Neural cell (in vitro differentiated cells): ENCODE measurements around the gene ARHGEF2. TPM values are rescaled to one million over a fixed set of nuclear protein-coding genes. Genes with fewer than 3 reads are reported as not detected.

Experiments
- H2AFZ ChIP-seq: fragments of 200-600, 300-800 bp; sonication (generic), shearing (Covaris generic); 2 replicates; pipeline ENCODE4 v1.6.0; 2014; ENCODE audit warnings: low read depth, mild to moderate bottlenecking, antibody characterized with exemption, low read length, moderate library complexity
- H3F3A ChIP-seq: fragments of 200-600 bp; shearing (Covaris generic); 2 replicates; pipeline ENCODE4 v1.6.1; 2016; ENCODE audit warnings: mild to moderate bottlenecking, moderate library complexity, mixed read lengths, antibody characterized with exemption, low read length; ENCODE audit not compliant: insufficient read depth, poor library complexity, severe bottlenecking
- H3K27ac ChIP-seq: fragments of 200-600, 300-800 bp; sonication (generic), shearing (Covaris generic); 2 replicates; pipeline ENCODE4 v1.5.1; 2014; ENCODE audit warnings: mild to moderate bottlenecking, low read length, moderate library complexity
- H3K27me3 ChIP-seq: fragments of 300-800, 200-600 bp; sonication (generic), shearing (Covaris generic); 2 replicates; pipeline ENCODE4 v1.6.0; 2014; ENCODE audit warnings: mild to moderate bottlenecking, low read depth, low read length, moderate library complexity; ENCODE audit not compliant: insufficient read depth
- H3K36me3 ChIP-seq: fragments of 300-800, 200-600 bp; sonication (generic), shearing (Covaris generic); 2 replicates; pipeline ENCODE4 v1.5.1; 2014; ENCODE audit warnings: mild to moderate bottlenecking, antibody characterized with exemption, low read length, moderate library complexity; ENCODE audit not compliant: insufficient read depth
- H3K4me2 ChIP-seq: fragments of 300-800, 200-600 bp; sonication (generic), shearing (Covaris generic); 2 replicates; pipeline ENCODE4 v1.6.0; 2014; ENCODE audit warnings: mild to moderate bottlenecking, low read length
- H3K4me3 ChIP-seq: fragments of 300-800, 200-600 bp; sonication (generic), shearing (Covaris generic); 2 replicates; pipeline ENCODE4 v1.5.1; 2014; ENCODE audit warnings: mild to moderate bottlenecking, low read length, moderate library complexity
- H3K79me2 ChIP-seq: fragments of 200-600 bp; shearing (Covaris generic); replicated peaks from 2 replicates; pipeline ENCODE4 v1.6.0; 2014; ENCODE audit warnings: mild to moderate bottlenecking, low read length, moderate library complexity; ENCODE audit not compliant: insufficient read depth
- H3K9ac ChIP-seq: fragments of 300-800, 200-600 bp; sonication (generic), shearing (Covaris generic); 2 replicates; pipeline ENCODE4 v1.6.1; 2016; ENCODE audit warnings: mild to moderate bottlenecking, low read length, mixed read lengths
- H3K9me2 ChIP-seq: fragments of 200-600 bp; shearing (Covaris generic); 2 replicates; pipeline ENCODE4 v1.6.1; 2016; ENCODE audit warnings: mild to moderate bottlenecking, low read length, mixed read lengths; ENCODE audit not compliant: insufficient read depth
- H3K9me3 ChIP-seq: fragments of 200-600, 300-800 bp; sonication (generic), shearing (Covaris generic); 2 replicates; pipeline ENCODE4 v1.6.1; 2016; ENCODE audit warnings: mild to moderate bottlenecking, mixed run types, low read length, moderate library complexity, mixed read lengths
- H4K20me1 ChIP-seq: fragments of 200-600 bp; shearing (Covaris generic); 2 replicates; pipeline ENCODE4 v1.6.1; 2016; ENCODE audit warnings: mild to moderate bottlenecking, mixed run types; ENCODE audit not compliant: insufficient read depth
- CTCF ChIP-seq: fragments of 450-650 bp; IDR thresholded peaks from 2 replicates; pipeline ENCODE4 v1.5.1; 2014; ENCODE audit warnings: antibody characterized with exemption, mild to moderate bottlenecking, moderate library complexity; ENCODE audit not compliant: poor library complexity, severe bottlenecking
- EP300 ChIP-seq: fragments of 450-650 bp; conservative IDR thresholded peaks from 2 replicates; pipeline ENCODE4 v1.6.1; 2014; ENCODE audit warnings: antibody characterized with exemption, mild to moderate bottlenecking, moderate library complexity; ENCODE audit not compliant: poor library complexity, severe bottlenecking
- EZH2 ChIP-seq: fragments of 200-600, 300-800 bp; shearing (Covaris generic), sonication (generic); IDR thresholded peaks from 2 replicates; pipeline ENCODE4 v1.6.1; 2014; ENCODE audit warnings: antibody characterized with exemption, low read length, borderline replicate concordance, mild to moderate bottlenecking; ENCODE audit not compliant: insufficient read depth, poor library complexity, severe bottlenecking
- MXI1 ChIP-seq: fragments of 450-650 bp; conservative IDR thresholded peaks from 2 replicates; pipeline ENCODE4 v1.6.1; 2014; ENCODE audit warnings: antibody characterized with exemption, mild to moderate bottlenecking; ENCODE audit not compliant: poor library complexity, severe bottlenecking
- POLR2AphosphoS5 ChIP-seq: IDR thresholded peaks from 2 replicates; pipeline ENCODE4 v1.6.1; 2012
- RAD21 ChIP-seq: fragments of 450-650 bp; conservative IDR thresholded peaks from 2 replicates; pipeline ENCODE4 v1.6.1; 2014; ENCODE audit warnings: antibody characterized with exemption, mild to moderate bottlenecking, moderate library complexity
- REST ChIP-seq: IDR thresholded peaks from 2 replicates; pipeline ENCODE4 v1.6.1; 2012; ENCODE audit warnings: borderline replicate concordance
- SMC3 ChIP-seq: fragments of 450-650 bp; conservative IDR thresholded peaks from 2 replicates; pipeline ENCODE4 v1.6.1; 2014; ENCODE audit warnings: antibody characterized with exemption, mild to moderate bottlenecking, moderate library complexity; ENCODE audit not compliant: poor library complexity
- TAF1 ChIP-seq: IDR thresholded peaks from 2 replicates; pipeline ENCODE4 v1.6.1; 2012; ENCODE audit warnings: low read depth
- polyA plus RNA-seq: library from polyadenylated mRNA; depleted of rRNA; stranded (reverse); fragments of >200 nt; gene quantifications from 2 replicates; pipeline ENCODE4 v1.2.3, GENCODE V29; 2014

The ARHGEF2 gene
- polyA plus RNA-seq, 1 donor from 2014 or later, result 45.1 TPM

- H3K4me3 ChIP-seq, result no peak overlapping the region
- no peaks in the 10 kb centered on the region for H3K9me2 ChIP-seq
- no peaks in the 10 kb centered on the region for H4K20me1 ChIP-seq
- no peaks in the 10 kb centered on the region for H3K27me3 ChIP-seq
- H2AFZ ChIP-seq, result no peak overlapping the region
- H3K9ac ChIP-seq, result no peak overlapping the region
- no peaks in the 10 kb centered on the region for H3F3A ChIP-seq
- no peak overlapping the region for H3K27ac ChIP-seq
- TF ChIP-seq TAF1, result no peak
- H3K4me2 ChIP-seq, result no peak overlapping the region
- no peaks in the 10 kb centered on the region for H3K9me3 ChIP-seq
- H3K79me2 ChIP-seq, result peaks cover 63% of the 10 kb centered on the region
- H3K36me3 ChIP-seq, result peaks cover 9% of the 10 kb centered on the region
Observed at GRCh38 chr1:155970531-155971167, 7.7 kb downstream of the ARHGEF2 start.

- no peak overlapping the region for H3K27ac ChIP-seq
- no peaks in the 10 kb centered on the region for H3K27me3 ChIP-seq
- peaks cover 51% of the 10 kb centered on the region for H3K79me2 ChIP-seq
- no peaks in the 10 kb centered on the region for H4K20me1 ChIP-seq
- no peaks in the 10 kb centered on the region for H3F3A ChIP-seq
- H3K9me2 ChIP-seq, result no peaks in the 10 kb centered on the region
- no peak overlapping the region for H3K9ac ChIP-seq
- peaks cover 9% of the 10 kb centered on the region for H3K36me3 ChIP-seq
- no peak overlapping the region for H2AFZ ChIP-seq
- no peak overlapping the region for H3K4me3 ChIP-seq
- no peak overlapping the region for H3K4me2 ChIP-seq
- H3K9me3 ChIP-seq, result no peaks in the 10 kb centered on the region
- TF ChIP-seq SMC3, result no peak
- no peak for TF ChIP-seq EZH2
- TF ChIP-seq POLR2AphosphoS5, result no peak
- no peak for TF ChIP-seq RAD21
- no peak for TF ChIP-seq EP300
- TF ChIP-seq CTCF, result no peak
- no peak for TF ChIP-seq REST
- TF ChIP-seq MXI1, result no peak
- no peak for TF ChIP-seq TAF1
Observed at GRCh38 chr1:155969377-155969791, 9.0 kb downstream of the ARHGEF2 start.
